Kidney capillary endothelial cell (primary cell): Measurements from ENCODE around the gene CTBP1.

Experiments
- DNase-seq: peaks from one replicate; pipeline ENCODE4 v3.0.0-alpha.2; 2018; ENCODE audit warnings: low spot score

The CTBP1 gene

GRCh38 chr4:1196421-1197183 is 52.3 kb downstream of the CTBP1 start:
- no peak for DNase-seq

GRCh38 chr4:1195891-1196401 is 53.0 kb downstream of the CTBP1 start:
- DNase-seq: no peak

GRCh38 chr4:1195109-1195671 is 53.7 kb downstream of the CTBP1 start:
- no peak for DNase-seq

- no peak for DNase-seq
Observed at GRCh38 chr4:1194010-1194900, 54.7 kb downstream of the CTBP1 start.

GRCh38 chr4:1193206-1194009 is 55.5 kb downstream of the CTBP1 start:
- no peak for DNase-seq

- DNase-seq: no peak
Observed at GRCh38 chr4:1192493-1193205, 56.3 kb downstream of the CTBP1 start.

GRCh38 chr4:1192091-1192492 is 56.8 kb downstream of the CTBP1 start:
- DNase-seq: peak; percentile 55

- DNase-seq: no peak
Observed at GRCh38 chr4:1191621-1192020, 57.3 kb downstream of the CTBP1 start.

GRCh38 chr4:1187182-1187581 is 61.7 kb downstream of the CTBP1 start:
- no peak for DNase-seq

GRCh38 chr4:1183985-1184773 is 64.8 kb downstream of the CTBP1 start:
- no peak for DNase-seq

- DNase-seq: no peak
Observed at GRCh38 chr4:1182313-1182712, 66.6 kb downstream of the CTBP1 start.

GRCh38 chr4:1180663-1181062 is 68.3 kb downstream of the CTBP1 start:
- DNase-seq: no peak

GRCh38 chr4:1179976-1180375 is 69.0 kb downstream of the CTBP1 start:
- DNase-seq: no peak

- DNase-seq: no peak
Observed at GRCh38 chr4:1179089-1179441, 69.9 kb downstream of the CTBP1 start.

GRCh38 chr4:1178300-1179088 is 70.4 kb downstream of the CTBP1 start:
- no peak for DNase-seq

GRCh38 chr4:1177274-1178141 is 71.4 kb downstream of the CTBP1 start:
- DNase-seq: no peak

GRCh38 chr4:1176398-1177273 is 72.3 kb downstream of the CTBP1 start:
- DNase-seq: no peak
